Aorta (tissue), 5 donors: Measurements from ENCODE around the gene TRMT1. TPM values are rescaled to one million over a fixed set of nuclear protein-coding genes. Genes with fewer than 3 reads are reported as not detected.

ENCODE experiments used
- ATAC-seq: fragments of 200-7000 bp; cut with Tn5 transposase; one replicate; pipeline ENCODE4 v1.9.1; 2022; ENCODE audit warnings: moderate library complexity; ENCODE audit not compliant: low FRiP score
- DNase-seq, 2 donors: peaks; one replicate each; pipeline ENCODE4 v3.0.0-alpha.2; 2020
- H3K27ac ChIP-seq, 2 donors: one replicate each; pipeline ENCODE4 v1.5.1; 2013; ENCODE audit warnings: low read length in 2 of 2, mild to moderate bottlenecking in 2 of 2, moderate library complexity in 2 of 2, control low read depth in 1 of 2, inconsistent platforms in 1 of 2, low read depth in 1 of 2
- H3K27me3 ChIP-seq, 2 donors: one replicate each; pipeline ENCODE4 v1.6.1; 2013; ENCODE audit warnings: control low read depth in 1 of 2, low read length in 1 of 2, mild to moderate bottlenecking in 1 of 2, moderate library complexity in 1 of 2; ENCODE audit not compliant: insufficient read depth in 2 of 2, control insufficient read depth in 1 of 2
- H3K36me3 ChIP-seq, 2 donors: one replicate each; pipeline ENCODE4 v1.6.1; 2013; ENCODE audit warnings: control low read depth in 1 of 2, low read length in 1 of 2, mild to moderate bottlenecking in 1 of 2; ENCODE audit not compliant: insufficient read depth in 2 of 2, control insufficient read depth in 1 of 2
- H3K4me1 ChIP-seq, 2 donors: one replicate each; pipeline ENCODE4 v1.6.1; 2013; ENCODE audit warnings: low read length in 2 of 2, control low read depth in 1 of 2, mild to moderate bottlenecking in 1 of 2, moderate library complexity in 1 of 2; ENCODE audit not compliant: insufficient read depth in 2 of 2, control insufficient read depth in 1 of 2
- H3K4me3 ChIP-seq, 2 donors: one replicate each; pipeline ENCODE4 v1.5.1; 2013; ENCODE audit warnings: low read length in 2 of 2, control low read depth in 1 of 2, mild to moderate bottlenecking in 1 of 2
- H3K9me3 ChIP-seq: one replicate; pipeline ENCODE4 v1.6.1; 2013; ENCODE audit warnings: mild to moderate bottlenecking, low read length; ENCODE audit not compliant: control insufficient read depth
- WGBS, 2 donors: extraction: QIAGEN DNeasy Blood & Tissue Kit; methylation state at CpG; one replicate each; pipeline ENCODE4 v1.1.7; 2013; 5-methylcytosine and 5-hydroxymethylcytosine counted together
- intact Hi-C, 2 donors: fragments of 100-400 bp; cut with DNase I; formaldehyde crosslinking; loops; one replicate each; pipeline versions ENCODE4 v1.14.2 to v1.15.0; 2022
- polyA plus RNA-seq, 2 donors: library from polyadenylated mRNA; stranded (reverse); fragments of 200-250 nt; gene quantifications; one replicate each; pipeline ENCODE4 v1.2.3, GENCODE V29; 2013
- total RNA-seq, 2 donors: library from RNA; stranded (reverse); fragmentation: NEBNext Ultra II Directional; extraction: Animal tissue kit (Norgen Biotek cat#: 25700); gene quantifications; one replicate each; pipeline ENCODE4 v1.2.1, GENCODE V29; 2021
- donor health status: healthy with polysubstance abuse.
- donor health status: Bipolar disorder and iron deficiency.
- donor health status: DM: no; HTN: no; CAD: no.
- donor health status: DM: no; HTN: no; CAD: no.
- donor health status: DM: yes; HTN: yes; CAD: no.

The TRMT1 gene
- total and polyA plus RNA-seq, 4 donors, result 17.9 to 62.2 (median 25.2) TPM

GRCh38 chr19:13120031-13120430 lies 3.5 kb upstream of the TRMT1 start:
- H3K4me3 ChIP-seq, result no peak overlapping the region
- intact Hi-C loops, result no loop called here
- H3K27me3 ChIP-seq, result no peaks in the 10 kb centered on the region
- 73% methylated on average over 9 of the region's 9 CpGs for WGBS, 2 donors
- H3K36me3 ChIP-seq, result no peaks in the 10 kb centered on the region
- no peak for ATAC-seq
- H3K27ac ChIP-seq, result no peak overlapping the region
- peaks cover 0 to 2% of the 10 kb centered on the region in 2 donors for H3K4me1 ChIP-seq
- DNase-seq, result no peak
- H3K9me3 ChIP-seq, result no peaks in the 10 kb centered on the region

- no peak for ATAC-seq
- H3K27me3 ChIP-seq, result no peaks in the 10 kb centered on the region
- intact Hi-C loops, result no loop called here
- no peaks in the 10 kb centered on the region for H3K9me3 ChIP-seq
- H3K4me1 ChIP-seq, result peaks cover 0 to 2% of the 10 kb centered on the region in 2 donors
- no peak overlapping the region for H3K4me3 ChIP-seq
- WGBS, 2 donors, result 60 to 71% methylated on average over 8 of the region's 8 CpGs
- no peaks in the 10 kb centered on the region for H3K36me3 ChIP-seq
- H3K27ac ChIP-seq, result no peak overlapping the region
- DNase-seq, result no peak
Observed at GRCh38 chr19:13119627-13120026, 3.1 kb upstream of the TRMT1 start.

- intact Hi-C loops, result no loop called here
- no peaks in the 10 kb centered on the region for H3K36me3 ChIP-seq
- H3K27ac ChIP-seq, result peak overlapping the region in 1 of 2 donors; percentile 38
- no peak for ATAC-seq
- no peaks in the 10 kb centered on the region for H3K9me3 ChIP-seq
- H3K4me1 ChIP-seq, result peaks cover 0 to 2% of the 10 kb centered on the region in 2 donors
- peak overlapping the region; percentile 86 to 94 for H3K4me3 ChIP-seq
- 1% methylated on average over 36 to 57 of the region's 57 CpGs for WGBS, 2 donors
- DNase-seq, result peak; percentile 69 to 82
- H3K27me3 ChIP-seq, result no peaks in the 10 kb centered on the region
Observed at GRCh38 chr19:13118424-13119193, 2.1 kb upstream of the TRMT1 start.

GRCh38 chr19:13117772-13118423 lies 1.4 kb upstream of the TRMT1 start, which contains the start of gene NACC1:
Gene NACC1 (plus strand): TSS chr19:13118264. CDS start chr19:13135208, 16,944 bp downstream.
- Histone ChIP-seq H3K9me3 (no peaks in the 10 kb centered on the region), H3K27me3 (no peaks in the 10 kb centered on the region), H3K4me3 (peak within 1 kb of the TSS; percentile 86 to 94), H3K4me1 (peaks cover 0 to 2% of the 10 kb centered on the region in 2 donors), H3K36me3 (peaks cover 0 to under 1% of the 10 kb centered on the region in 2 donors), H3K27ac (peak within 1 kb of the TSS in 1 of 2 donors; percentile 38)
- intact Hi-C loops, result loop anchor here in 1 of 2 donors (2.0 kb wide), 1 partner anchor 33 kb away; the partner anchor contains the start of genes IER2 and STX10
- DNase-seq (peak; percentile 93 to 95), ATAC-seq (peak; percentile 97)
- WGBS, 2 donors, result 2% methylated on average over 53 to 65 of the region's 65 CpGs

GRCh38 chr19:13117176-13117771 lies 734 bp upstream of the TRMT1 start:
- H3K27ac ChIP-seq, result peak overlapping the region in 1 of 2 donors; percentile 14
- DNase-seq (no peak), ATAC-seq (peak; percentile 21)
- H3K9me3 ChIP-seq, result no peaks in the 10 kb centered on the region
- peaks cover 0 to 3% of the 10 kb centered on the region in 2 donors for H3K36me3 ChIP-seq
- WGBS, 2 donors, result 5 to 7% methylated on average over 20 of the region's 20 CpGs
- H3K4me3 ChIP-seq, result peak overlapping the region; percentile 22 to 44
- no peaks in the 10 kb centered on the region for H3K27me3 ChIP-seq
- peaks cover 0 to 2% of the 10 kb centered on the region in 2 donors for H3K4me1 ChIP-seq
- intact Hi-C loops, result loop anchor here in 1 of 2 donors (2.0 kb wide), 1 partner anchor 34 kb away; the partner anchor contains the start of genes IER2 and STX10

- Histone ChIP-seq H3K27me3 (no peaks in the 10 kb centered on the region), H3K9me3 (no peaks in the 10 kb centered on the region), H3K36me3 (peaks cover 0 to 3% of the 10 kb centered on the region in 2 donors), H3K27ac (no peak overlapping the region), H3K4me3 (peak overlapping the region; percentile 48 to 63), H3K4me1 (peaks cover 0 to 2% of the 10 kb centered on the region in 2 donors)
- intact Hi-C loops, result loop anchor here in 1 of 2 donors (2.0 kb wide), 1 partner anchor 35 kb away; the partner anchor contains the start of genes IER2 and STX10
- no peak for ATAC-seq
- no peak for DNase-seq
- 1% methylated on average over 18 of the region's 18 CpGs for WGBS, 2 donors
Observed at GRCh38 chr19:13115936-13116281, 631 bp downstream of the TRMT1 start.

GRCh38 chr19:13112555-13112954 lies 4.0 kb downstream of the TRMT1 start:
- Histone ChIP-seq H3K4me1 (no peaks in the 10 kb centered on the region), H3K27ac (no peak overlapping the region), H3K27me3 (no peaks in the 10 kb centered on the region), H3K9me3 (no peaks in the 10 kb centered on the region), H3K36me3 (peaks cover 0 to 3% of the 10 kb centered on the region in 2 donors), H3K4me3 (no peak overlapping the region)
- intact Hi-C loops, result no loop called here
- DNase-seq (no peak), ATAC-seq (no peak)
- 90 to 93% methylated on average over 9 to 10 of the region's 10 CpGs for whole genome bisulfite sequencing, 2 donors

DNA sequence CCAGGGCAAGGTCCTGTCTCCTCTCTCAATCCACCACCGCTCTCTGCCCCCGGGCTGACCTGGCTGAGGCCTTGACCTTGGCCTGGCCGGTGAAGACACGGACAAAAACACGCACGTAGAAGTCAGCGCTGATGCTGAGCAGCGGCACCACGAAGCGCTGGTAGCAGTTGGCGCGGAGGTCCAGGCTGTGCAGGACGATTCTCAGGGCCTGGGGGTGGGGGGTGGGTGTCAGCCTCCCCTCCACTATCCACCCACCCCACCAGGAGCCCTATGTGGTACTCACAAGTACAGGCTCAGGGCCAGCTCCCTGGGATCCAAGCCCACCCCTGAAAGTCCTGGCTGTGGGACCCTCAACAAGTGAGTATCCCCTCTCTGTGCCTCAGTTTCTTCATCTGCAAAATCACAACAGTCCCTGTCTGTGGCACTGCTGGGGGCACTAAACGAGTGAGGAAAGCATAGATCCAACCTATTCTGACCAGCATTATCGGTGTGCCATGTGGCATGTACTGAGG lies 6.4 kb downstream of the TRMT1 start:
- Histone ChIP-seq H3K4me1 (no peaks in the 10 kb centered on the region), H3K36me3 (peaks cover 0 to 3% of the 10 kb centered on the region in 2 donors), H3K27ac (no peak overlapping the region), H3K9me3 (no peaks in the 10 kb centered on the region), H3K4me3 (no peak overlapping the region), H3K27me3 (no peaks in the 10 kb centered on the region)
- intact Hi-C loops, result no loop called here
- ATAC-seq (no peak), DNase-seq (no peak)
- 88 to 90% methylated on average over 15 of the region's 15 CpGs for WGBS, 2 donors
